HG02870 (cell line): ENCODE data around the gene MMRN1.
A peak's percentile ranks its signal among the peaks of the same experiment; 100 is the strongest.

Source experiments
- ATAC-seq: cut with Tn5 transposase; IDR thresholded peaks from one replicate; pipeline ENCODE4 v1.9.1; 2021; ENCODE audit warnings: mild to moderate bottlenecking, moderate library complexity; ENCODE audit not compliant: unreplicated experiment

MMRN1 gene

GRCh38 chr4:89906777-89907521 lies 12.3 kb downstream of the MMRN1 start:
- peak; percentile 68 for ATAC-seq

- ATAC-seq: no peak
Measured at GRCh38 chr4:89909889-89910288, 15.2 kb downstream of the MMRN1 start.

GRCh38 chr4:89913623-89914022 lies 19.0 kb downstream of the MMRN1 start:
- no peak for ATAC-seq

- ATAC-seq: no peak
Measured at GRCh38 chr4:89914609-89915550, 20.2 kb downstream of the MMRN1 start.

- ATAC-seq: no peak
Measured at GRCh38 chr4:89915937-89916336, 21.3 kb downstream of the MMRN1 start.

GRCh38 chr4:89922848-89923416 lies 28.3 kb downstream of the MMRN1 start:
- no peak for ATAC-seq

- no peak for ATAC-seq
Measured at GRCh38 chr4:89928838-89929237, 34.2 kb downstream of the MMRN1 start.

GRCh38 chr4:89929425-89930159 lies 34.9 kb downstream of the MMRN1 start:
- ATAC-seq: peak; percentile 64

- no peak for ATAC-seq
Measured at GRCh38 chr4:89939546-89939945, 44.9 kb downstream of the MMRN1 start.

GRCh38 chr4:89939994-89940393 lies 45.3 kb downstream of the MMRN1 start:
- ATAC-seq: no peak

GRCh38 chr4:89942811-89943210 lies 48.2 kb downstream of the MMRN1 start:
- ATAC-seq: no peak

GRCh38 chr4:89949782-89950387 lies 55.2 kb downstream of the MMRN1 start:
- ATAC-seq: no peak

GRCh38 chr4:89952458-89952857 lies 57.8 kb downstream of the MMRN1 start:
- no peak for ATAC-seq

- no peak for ATAC-seq
Measured at GRCh38 chr4:89954906-89955695, 60.4 kb downstream of the MMRN1 start.

- no peak for ATAC-seq
Measured at GRCh38 chr4:89957046-89957926, 62.6 kb downstream of the MMRN1 start.

- no peak for ATAC-seq
Measured at GRCh38 chr4:89981789-89982334, 87.2 kb downstream of the MMRN1 start.

GRCh38 chr4:89988268-89988667 lies 93.6 kb downstream of the MMRN1 start:
- no peak for ATAC-seq

GRCh38 chr4:89992744-89993143 lies 98.1 kb downstream of the MMRN1 start:
- no peak for ATAC-seq
